Fibroblast of skin of right biceps (primary cell): ENCODE results near the gene PAK3.
A peak's percentile ranks its signal among the peaks of the same experiment; 100 is the strongest.

Experiments used
- DNase-seq: peaks from one replicate; pipeline ENCODE4 v3.0.0-alpha.2; 2013

PAK3 gene

DNA sequence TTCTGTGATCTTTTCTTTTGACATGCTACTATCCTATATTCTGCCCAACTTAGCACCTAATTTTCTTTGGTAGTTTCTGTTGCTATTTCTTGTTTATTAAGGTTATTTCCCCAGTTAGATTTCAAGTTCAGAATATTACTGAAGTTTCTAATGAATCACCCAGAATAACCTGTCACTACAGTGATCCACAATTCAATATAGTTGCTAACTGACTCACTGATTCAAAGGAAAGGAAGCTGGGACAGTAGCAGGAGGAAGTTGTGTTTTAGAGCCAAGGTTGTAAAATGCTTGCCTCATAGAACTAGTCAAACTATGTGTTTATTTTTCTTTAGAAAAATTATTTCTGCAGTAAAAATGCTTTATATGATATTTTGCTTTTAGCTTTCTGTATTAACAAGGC is 37.4 kb downstream of the PAK3 start:
- DNase-seq = peak; percentile 1

DNA sequence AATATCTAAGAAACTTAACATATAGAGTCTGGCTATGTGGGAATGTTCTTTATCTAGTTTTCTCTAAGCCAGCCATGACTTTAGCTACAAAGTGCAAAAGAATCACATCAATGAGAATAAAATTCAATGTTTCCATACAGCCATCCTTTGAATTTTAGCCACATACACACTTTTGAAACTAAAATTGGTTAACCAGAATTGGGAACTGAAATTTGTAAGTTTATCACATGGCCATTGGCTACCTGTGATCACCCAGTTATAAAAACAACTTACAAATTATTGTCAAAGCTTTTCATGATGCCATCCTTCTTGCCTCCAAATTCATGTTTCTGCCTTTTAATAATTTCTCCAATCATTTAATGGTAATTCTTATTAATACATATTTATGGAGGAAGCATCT is 49.9 kb downstream of the PAK3 start:
- no peak for DNase-seq

DNA sequence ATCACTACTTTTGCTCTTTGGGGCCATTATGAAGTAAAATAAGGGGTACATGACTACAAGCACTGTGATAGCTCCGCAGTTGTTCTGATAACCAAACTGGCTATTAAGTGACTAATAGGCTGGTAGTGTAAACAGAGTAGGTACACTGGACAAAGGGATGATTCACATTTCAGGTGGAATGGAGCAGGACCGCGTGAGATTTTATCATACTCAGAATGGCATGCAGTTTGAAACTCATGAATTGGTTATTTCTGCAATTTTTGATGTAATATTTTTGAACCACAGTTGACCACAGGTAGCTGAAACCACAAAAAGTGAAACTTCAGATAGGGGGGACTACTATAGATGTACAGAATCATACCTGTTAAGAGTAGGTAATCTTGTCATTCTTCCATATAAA is 55.8 kb downstream of the PAK3 start:
- no peak for DNase-seq

DNA sequence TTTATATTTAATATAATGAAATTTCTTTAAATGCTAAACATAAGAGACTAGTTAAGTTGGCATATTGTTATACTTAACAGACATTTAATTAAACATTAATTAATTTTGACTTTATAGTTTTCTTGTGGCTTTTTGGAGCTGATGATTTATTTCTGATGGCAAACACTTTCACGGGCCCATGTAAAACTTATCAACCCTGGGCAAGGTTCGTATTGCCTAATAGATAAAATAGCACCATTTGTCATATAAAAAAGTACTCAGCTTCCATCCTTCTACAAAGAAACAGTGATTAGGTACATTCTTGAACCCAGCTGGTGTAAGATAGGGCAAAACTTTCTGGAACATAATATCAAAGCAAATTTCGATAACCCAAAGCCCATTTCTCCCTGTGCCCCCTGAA is 63.2 kb downstream of the PAK3 start:
- no peak for DNase-seq

DNA sequence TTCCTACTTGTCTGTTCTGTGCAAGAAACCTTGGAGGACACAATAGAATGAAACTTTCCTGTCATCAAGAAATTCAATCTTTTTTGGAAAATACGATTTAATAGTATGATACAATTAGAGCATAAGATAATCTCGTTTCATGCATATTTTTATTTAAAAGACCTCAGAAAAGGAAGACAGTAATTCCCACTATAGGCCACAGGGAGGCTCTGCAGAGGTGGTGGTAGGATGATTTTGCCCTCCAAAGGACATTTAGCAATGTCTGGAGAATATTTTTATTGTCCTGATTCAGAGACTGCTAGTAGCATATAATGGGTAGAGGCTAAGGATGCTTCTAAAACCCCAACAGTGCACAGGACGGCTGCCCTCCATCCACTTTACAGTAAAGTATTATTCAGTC is 68.7 kb downstream of the PAK3 start:
- no peak for DNase-seq

DNA sequence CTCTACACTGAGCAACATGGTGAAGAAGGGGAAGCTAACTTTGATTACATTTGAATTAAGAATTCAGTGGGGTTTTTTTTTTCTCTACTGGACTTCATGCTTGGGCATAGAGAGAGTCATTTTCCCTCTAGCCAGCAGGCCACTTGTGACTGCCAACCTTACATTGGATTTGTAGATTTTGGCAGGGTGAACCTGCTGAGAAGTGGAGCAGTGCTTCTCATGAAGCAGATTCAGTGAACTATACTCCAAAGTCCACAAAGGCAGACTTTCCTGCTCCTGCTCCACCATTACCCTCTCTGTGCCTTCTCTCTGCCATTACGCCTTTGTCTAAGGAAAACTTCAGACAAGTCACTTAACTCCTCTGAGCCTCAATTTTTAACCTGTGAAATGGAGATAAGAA is 69.9 kb downstream of the PAK3 start:
- DNase-seq = no peak

DNA sequence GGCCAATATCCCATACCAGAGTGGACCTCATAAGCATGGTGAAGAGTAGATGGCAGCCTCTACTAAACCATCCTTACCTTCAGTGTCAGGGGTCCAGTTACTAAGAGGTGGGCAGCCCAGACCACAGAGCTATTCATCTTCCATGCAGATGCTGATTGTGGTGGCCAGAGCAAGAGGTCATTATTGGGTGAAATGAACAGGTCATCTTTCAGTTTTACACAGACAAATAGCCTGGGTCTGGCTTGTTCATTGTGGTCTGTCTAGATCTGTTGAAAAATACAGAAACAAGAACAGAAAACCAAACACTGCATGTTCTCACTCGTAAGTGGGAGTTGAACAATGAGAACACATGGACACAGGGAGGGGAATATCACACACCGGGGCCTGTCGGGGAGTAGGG is 71.3 kb downstream of the PAK3 start:
- no peak for DNase-seq

DNA sequence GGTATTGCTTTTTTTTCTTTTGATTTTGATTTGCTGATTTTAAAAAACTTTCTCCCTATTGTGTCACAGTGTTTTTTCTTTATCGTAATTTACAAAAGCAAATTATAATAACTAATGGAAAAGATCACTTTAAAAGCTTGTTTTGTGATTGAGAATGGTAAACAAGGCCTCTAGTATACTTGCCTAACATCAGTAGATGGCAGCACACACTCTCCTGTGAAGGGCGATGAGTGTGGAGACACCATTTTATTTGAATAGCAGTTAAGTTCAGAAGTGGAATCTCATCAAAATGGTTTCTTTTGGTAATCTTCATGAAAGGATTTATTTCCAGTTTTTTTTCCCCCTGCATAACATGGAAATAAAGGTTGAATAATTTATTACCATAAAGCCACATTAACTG is 72.3 kb downstream of the PAK3 start:
- peak; percentile 10 for DNase-seq

DNA sequence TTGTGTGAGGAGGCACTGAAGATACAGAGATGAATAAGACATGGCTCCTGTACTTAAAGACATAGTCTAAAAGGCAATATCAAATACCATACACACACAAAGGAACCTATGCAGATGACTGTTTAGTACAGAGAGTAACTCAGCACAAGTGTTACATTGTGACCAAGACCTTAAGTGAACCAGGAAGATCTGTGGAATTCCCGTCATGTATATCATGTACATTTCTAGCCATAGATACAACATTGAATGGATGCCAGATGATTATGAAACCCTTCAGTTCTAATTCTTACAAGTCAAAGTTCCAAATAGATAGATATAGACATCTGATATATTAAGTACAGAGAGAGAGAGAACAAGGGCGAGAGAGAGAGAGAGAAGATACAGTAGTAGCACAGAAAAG is 73.2 kb downstream of the PAK3 start:
- DNase-seq = no peak

DNA sequence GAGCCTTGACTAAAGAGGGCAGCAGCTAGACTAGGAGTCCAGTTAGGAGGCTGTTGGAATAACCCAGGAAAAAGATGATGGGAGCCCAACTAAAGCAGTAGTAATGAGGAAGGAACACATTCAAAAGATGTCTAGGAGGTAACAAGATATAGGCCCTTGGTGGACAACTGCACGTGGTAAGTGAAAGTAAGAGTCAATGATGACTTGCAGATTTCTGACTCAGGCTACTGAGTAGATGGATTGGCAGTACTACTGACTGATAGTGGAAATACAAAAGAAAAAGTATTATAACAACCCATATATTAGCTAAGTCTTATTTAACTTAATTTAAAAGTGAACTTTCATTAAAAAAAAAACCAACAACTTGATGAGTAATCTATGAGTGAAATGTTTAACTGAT is 74.0 kb downstream of the PAK3 start:
- no peak for DNase-seq

DNA sequence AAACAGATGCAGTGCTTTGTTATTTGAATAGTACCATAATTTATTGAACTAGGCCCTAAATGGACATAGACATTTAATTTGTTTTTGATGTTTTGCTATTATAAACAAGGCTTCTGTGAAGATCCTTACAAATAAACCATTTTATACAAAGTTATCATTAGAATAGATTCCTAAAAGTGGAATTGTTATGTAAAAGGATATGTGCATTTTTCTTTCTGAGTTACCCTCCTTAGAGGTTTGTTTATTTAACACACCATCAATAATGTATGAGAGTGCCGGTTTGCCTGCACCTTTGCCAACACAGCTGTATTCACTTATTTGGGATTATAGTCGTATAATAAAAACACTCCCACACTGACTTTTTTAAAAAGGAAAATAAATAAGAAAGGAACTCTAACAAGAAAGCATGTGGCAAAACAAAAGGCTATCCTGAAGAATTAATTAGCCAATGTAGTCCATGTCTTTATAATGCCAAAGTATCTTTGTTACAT is 84.8 kb downstream of the PAK3 start:
- DNase-seq = no peak

DNA sequence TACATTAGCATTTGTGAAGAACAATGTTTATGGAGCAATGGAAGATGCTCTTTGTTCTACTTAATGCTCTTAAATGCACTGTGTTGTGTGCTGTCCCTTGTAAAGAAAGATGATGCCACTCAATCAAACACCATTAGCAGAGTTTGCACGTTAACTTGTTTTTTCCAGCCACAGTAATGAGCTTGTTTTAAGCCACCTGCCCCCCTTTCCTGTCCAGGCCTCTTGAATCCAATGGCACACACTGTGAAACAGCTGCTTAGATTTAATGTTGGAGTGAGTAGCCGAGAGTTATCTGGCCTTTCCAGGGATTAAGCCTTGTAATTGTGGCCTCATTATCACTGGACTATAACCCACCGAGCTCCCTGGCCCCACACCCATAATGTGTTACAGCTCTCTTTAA is 86.0 kb downstream of the PAK3 start:
- no peak for DNase-seq

DNA sequence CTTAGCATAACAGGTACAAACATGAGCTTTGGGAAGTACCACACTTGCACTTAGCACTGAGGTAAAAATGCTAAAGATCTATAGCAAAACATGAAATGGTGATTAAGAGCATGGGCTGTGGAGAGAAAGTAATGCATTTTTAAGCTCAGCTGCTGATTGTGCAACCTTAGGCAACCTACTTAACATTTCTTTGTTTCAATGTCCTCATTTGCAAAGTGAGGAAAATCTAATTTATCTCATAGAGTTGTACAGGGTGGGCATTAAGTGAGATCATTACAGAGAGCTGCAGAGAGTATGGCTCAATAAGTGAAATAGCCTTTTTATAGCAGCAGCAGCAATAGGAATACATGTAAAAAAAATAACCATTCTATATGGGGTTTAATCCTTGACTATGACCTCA is 87.0 kb downstream of the PAK3 start:
- no peak for DNase-seq

DNA sequence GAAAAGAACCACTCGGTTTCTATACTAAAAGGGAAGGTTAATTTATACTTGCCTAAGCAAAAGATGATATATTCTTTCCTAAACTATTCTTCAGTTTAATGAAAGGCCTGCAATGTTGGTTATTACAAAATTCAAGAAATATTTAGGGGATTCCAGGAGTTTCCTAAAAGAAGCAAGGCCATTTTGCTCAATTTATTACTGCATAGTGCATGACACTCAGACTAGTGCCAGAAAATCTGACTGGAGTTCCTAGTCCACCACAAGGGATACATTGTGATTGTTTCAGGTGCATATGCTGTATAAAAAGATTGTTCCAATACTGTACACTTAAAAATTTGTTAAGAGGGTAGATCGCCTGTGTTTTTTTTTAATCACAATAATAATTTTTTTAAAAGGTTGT is 95.6 kb downstream of the PAK3 start:
- DNase-seq = no peak

DNA sequence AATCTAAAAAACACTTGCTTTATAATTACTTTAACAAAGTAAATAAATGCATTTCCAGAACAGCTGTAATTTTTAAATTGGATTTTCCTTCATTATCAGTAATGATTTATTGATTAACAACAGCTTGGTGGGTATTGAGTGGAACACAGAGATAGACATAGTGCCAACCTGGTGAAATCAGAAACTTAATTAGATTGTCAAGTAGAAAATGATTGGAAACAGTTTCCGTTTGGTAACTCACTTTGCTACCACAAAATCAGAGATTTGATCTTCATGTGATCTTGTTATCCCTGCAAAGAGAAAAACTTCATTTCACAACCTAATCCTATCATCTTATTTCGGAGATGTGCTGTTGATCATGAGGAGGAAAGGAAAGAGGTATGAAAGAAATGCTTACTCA is 103.5 kb downstream of the PAK3 start:
- no peak for DNase-seq

DNA sequence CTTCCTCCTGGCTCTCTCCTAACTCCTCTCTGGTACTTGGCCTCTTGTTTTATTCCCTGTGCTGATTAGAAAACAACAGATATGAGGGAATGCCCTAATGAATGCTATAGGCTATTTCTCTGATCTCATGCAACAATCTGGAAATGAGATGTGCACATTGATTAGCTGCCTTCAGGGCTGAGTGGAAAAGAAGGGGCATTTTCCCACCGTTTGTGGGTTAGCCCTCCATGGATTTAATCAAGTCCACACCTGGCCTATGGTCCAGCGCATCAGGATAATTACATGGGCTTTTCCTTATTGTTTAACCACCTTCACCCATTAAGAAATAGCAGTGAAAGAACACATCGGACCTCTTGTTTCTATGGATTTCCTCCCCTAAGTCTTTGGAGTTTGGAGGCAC is 104.3 kb downstream of the PAK3 start:
- no peak for DNase-seq

DNA sequence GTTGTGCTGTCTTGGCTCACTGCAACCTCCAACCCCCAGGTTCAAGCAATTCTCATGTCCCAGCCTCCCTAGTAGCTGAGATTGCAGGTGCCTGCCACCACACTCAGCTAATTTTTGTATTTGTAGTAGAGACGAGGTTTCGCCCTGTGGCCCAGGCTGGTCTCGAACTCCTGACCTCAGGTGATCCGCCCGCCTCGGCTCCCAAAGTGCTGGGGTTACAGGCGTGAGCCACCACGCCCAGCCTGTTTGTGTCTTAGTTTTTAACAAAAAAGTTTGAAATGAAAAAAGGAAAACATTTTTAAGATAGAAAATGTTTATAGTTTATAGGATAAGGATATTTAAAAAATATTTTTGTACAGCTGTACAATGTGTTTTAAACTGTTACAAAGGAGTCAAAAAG is 111.9 kb downstream of the PAK3 start:
- DNase-seq = no peak

DNA sequence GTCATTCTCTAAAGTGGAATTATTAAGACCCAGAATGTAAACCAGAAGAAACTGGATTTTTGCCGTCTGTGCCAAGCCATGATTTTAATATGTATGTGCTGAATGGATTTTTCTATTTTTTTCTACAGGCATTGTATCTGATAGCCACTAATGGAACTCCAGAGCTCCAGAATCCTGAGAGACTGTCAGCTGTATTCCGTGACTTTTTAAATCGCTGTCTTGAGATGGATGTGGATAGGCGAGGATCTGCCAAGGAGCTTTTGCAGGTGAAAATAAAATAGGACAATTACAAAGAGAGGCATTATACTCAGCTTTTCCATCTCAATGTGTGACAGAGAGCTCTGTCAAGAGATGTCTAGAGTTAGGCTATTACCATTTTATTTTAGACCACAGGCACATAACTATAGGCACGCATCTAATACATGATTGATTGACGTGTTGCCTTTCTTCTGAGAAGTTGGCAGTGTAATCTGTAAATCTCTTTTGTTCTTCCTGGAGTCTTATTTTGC is 120.4 kb downstream of the PAK3 start:
- DNase-seq = no peak

DNA sequence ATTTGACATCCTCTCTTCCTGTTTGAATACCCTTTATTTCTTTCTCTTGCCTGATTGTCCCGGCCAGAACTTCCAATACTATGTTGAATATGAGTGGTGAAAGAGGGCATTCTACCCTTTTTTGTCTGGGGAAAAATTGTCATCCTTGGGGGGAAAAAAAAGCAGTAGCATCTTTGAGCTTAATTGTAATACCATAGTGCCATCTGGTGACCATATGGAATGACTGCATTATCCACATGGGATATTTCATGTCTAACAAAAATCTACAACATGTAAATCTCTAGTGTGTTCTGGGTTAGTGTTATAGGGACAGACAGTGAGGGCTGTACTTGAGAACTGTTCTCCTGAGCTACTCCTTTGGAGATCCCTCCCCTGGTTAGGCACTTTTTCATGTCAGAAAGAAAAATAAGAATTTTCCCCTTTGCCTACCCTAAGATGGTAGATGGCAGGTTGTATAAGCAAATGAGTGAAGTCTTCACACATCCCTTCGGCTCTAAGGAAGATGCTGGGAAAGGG is 148.3 kb downstream of the PAK3 start:
- peak; percentile 2 for DNase-seq

DNA sequence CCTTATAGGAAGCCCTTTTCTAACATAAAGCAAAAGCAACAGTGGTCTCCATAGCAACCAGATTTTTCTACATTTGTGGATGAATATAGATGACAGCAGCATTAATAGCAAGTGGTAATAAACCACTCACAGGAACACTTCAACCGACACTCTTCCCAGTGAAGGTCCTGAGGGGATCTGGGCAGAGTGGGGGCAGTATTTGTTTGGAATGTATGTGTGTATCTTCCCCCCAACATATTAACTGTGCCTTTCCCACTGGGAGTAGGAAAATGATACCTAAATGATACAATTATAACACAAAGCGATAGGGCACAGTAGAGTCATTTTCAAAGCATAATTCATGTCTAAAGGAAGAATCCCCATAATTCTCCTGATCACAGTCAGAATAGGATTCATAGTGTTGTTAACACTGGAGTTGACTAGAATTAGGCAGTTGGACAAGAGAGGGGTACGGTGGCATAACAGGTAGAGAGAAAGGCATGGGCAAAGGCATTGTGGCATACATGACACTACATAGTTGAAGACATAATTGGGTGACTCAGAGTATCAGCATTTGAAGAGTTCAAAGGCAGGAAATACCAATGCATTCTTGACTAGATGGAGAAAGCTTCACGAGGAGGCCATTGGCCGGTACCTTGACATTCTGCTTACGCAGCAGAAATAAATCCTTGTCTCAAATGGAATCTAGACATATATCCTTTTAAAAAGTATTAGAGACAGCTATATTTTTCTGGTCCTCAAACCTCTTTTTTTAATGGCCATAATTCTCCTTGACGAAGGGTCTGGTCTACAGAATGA is 159.1 kb downstream of the PAK3 start:
- peak; percentile 27 for DNase-seq

DNA sequence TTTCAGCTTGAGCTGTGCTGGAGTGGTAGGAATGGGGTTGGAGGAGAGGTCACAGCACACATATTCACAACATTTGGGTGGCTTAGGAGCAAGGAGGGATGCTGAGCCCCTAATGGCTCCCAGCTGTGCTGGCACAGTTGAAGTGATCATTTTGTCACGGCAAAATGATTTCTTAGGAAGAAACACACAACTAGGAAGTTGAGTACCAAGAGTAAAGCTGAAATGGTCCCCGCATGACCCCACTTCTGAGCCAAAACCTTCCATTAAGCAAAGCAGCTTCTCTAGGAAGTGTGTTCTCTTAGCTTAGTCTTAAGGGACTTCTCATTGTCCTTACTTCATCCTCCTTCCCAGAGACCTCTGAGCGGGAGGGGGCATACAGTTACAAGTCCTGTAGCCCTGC is 161.7 kb downstream of the PAK3 start:
- no peak for DNase-seq

DNA sequence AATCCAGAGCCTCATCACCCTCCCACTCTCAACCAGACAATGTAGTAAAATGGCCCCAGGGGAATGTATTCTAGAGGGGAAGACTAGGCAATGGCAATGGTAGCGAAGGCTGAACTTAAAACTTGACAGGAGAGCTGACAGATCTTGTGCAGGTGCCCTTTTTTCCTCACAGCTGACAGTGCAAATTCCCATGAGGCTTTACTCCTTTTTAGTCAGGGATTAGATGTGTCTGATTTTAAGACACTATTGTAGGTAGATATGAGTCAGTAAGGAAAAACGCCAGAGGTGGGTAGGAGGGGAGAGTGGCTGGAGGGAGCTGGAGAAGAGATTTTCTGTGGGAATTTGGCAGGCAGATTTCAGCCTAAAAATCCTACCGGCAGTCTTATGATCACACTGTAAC is 163.6 kb downstream of the PAK3 start:
- DNase-seq = no peak

DNA sequence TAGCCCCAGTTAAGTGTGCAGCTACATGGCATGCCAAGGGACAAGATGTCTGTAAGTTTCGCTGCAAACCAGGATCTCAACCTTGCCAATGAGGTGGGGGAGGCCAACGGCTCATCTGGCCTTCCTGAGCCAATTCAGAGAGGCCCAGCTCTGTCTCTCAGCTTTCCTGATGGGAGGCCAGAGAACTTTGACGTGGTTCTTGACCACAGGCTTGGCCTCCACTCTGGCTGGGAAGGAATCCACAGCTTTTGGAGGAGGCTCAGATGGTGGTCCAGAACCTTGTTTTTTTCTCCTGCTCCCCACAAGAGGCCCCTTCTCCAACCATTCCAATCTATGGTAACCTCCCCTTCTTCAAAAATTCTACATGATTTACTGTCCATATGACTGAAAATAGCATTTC is 164.5 kb downstream of the PAK3 start:
- DNase-seq = no peak

DNA sequence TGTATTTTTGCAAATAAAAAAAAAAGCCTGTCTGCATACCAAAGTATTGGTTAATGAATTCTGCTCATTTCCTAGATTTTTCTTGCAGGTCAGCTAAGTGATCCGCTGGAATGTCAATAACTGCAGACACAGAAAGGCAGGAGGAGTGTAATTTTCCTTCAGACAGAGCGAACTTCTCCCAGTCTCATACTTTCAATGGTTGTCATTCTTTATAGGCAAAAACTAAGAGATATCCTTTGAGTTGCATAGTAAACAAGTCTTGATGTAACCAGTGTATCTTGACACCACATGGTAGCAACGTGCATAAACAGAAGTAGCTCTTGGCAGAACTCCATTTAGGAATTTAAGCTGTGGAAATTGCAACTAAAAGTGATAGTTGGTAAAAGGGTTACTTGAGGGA is 166.1 kb downstream of the PAK3 start:
- DNase-seq = peak; percentile 14

DNA sequence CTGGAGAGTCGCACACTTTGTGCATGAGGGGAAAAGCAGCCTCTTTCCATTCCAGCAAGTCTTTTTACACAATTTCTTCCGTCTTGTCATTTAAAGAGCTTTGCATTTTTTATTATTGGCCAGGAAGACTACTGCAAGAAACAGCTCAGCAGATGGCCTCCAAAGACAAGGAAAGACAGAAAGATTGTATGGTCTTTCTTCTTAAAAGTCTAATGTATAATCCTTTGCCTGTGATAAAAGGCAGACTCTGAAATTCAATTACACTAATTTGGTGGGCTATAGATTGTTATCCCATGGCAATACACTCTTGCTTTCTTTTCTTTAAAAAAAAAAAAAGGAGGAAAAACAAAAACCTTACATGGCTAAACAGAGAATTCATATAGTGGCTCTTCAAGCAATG is 168.4 kb downstream of the PAK3 start:
- no peak for DNase-seq
